A673 (cell line): Measurements from ENCODE around the gene DNAJB14. TPM values are rescaled to one million over a fixed set of nuclear protein-coding genes. Genes with fewer than 3 reads are reported as not detected.

Source experiments
- BruUV-seq: library from RNA; stranded (reverse); fragments of 400-500 nt; replicated peaks from 2 replicates; lab custom pipeline; 2021; lab: Mats Ljungman, UMichigan
- CTCF ChIA-PET: fragments of 300-600 bp; sonication (Branson Sonifier 250); formaldehyde crosslinking; loops from one replicate; lab custom pipeline; 2022; ENCODE audit warnings: antibody characterized with exemption; lab: Charles Lee
- POLR2A ChIA-PET: fragments of 300-600 bp; sonication (Branson Sonifier 250); formaldehyde crosslinking; loops from one replicate; lab custom pipeline; 2022; ENCODE audit warnings: antibody characterized with exemption; ENCODE audit not compliant: low non-redundant PET; lab: Charles Lee
- DNase-seq: peaks from one replicate; pipeline ENCODE4 v3.0.0-alpha.2; 2015; ENCODE audit warnings: low spot score
- H3K27ac ChIP-seq: fragments of 200-600 bp; sonication (generic); 2 replicates; pipeline ENCODE4 v1.5.1; 2016; ENCODE audit warnings: mixed run types, low read depth, mild to moderate bottlenecking, mixed read lengths, antibody characterized with exemption, low read length; ENCODE audit not compliant: poor library complexity, severe bottlenecking
- H3K27me3 ChIP-seq: fragments of 200-600 bp; sonication (generic); replicated peaks from 2 replicates; pipeline ENCODE4 v1.6.1; 2017; ENCODE audit warnings: mixed run types, low read depth, mild to moderate bottlenecking, mixed read lengths, antibody characterized with exemption, low read length; ENCODE audit not compliant: insufficient read depth, poor library complexity
- H3K36me3 ChIP-seq: fragments of 200-600 bp; sonication (generic); 2 replicates; pipeline ENCODE4 v1.6.1; 2016; ENCODE audit warnings: mixed run types, mild to moderate bottlenecking, mixed read lengths, antibody characterized with exemption, low read length; ENCODE audit not compliant: insufficient read depth, poor library complexity, severe bottlenecking
- H3K4me1 ChIP-seq: fragments of 200-600 bp; sonication (generic); 2 replicates; pipeline ENCODE4 v1.6.1; 2017; ENCODE audit warnings: mixed run types, mild to moderate bottlenecking, mixed read lengths, antibody characterized with exemption, low read length; ENCODE audit not compliant: insufficient read depth, poor library complexity, severe bottlenecking
- H3K4me3 ChIP-seq: fragments of 200-600 bp; sonication (generic); 2 replicates; pipeline ENCODE4 v1.5.1; 2016; ENCODE audit warnings: low read depth, mixed run types, mild to moderate bottlenecking, mixed read lengths, low read length; ENCODE audit not compliant: poor library complexity, severe bottlenecking
- H3K9me3 ChIP-seq: fragments of 200-600 bp; sonication (generic); 2 replicates; pipeline ENCODE4 v1.6.1; 2016; ENCODE audit warnings: mixed run types, low read depth, mild to moderate bottlenecking, mixed read lengths, antibody characterized with exemption, low read length; ENCODE audit not compliant: poor library complexity, severe bottlenecking
- CTCF ChIP-seq: fragments of 300-800, 200-600 bp; sonication (generic); conservative IDR thresholded peaks from 2 replicates; pipeline ENCODE4 v1.5.1; 2017; ENCODE audit warnings: low read depth, mild to moderate bottlenecking, antibody characterized with exemption, low read length, moderate library complexity, mixed read lengths
- EZH2 ChIP-seq: fragments of 200-600 bp; sonication (generic); IDR thresholded peaks from 2 replicates; pipeline ENCODE4 v1.6.1; 2017; ENCODE audit warnings: borderline replicate concordance, low read depth, mild to moderate bottlenecking, mixed read lengths, antibody characterized with exemption, low read length; ENCODE audit not compliant: poor library complexity, severe bottlenecking
- intact Hi-C: fragments of 100-400 bp; cut with micrococcal nuclease; formaldehyde crosslinking; loops from one replicate; pipeline ENCODE4 v1.10.0; 2022; ENCODE audit not compliant: unreplicated experiment
- total RNA-seq: library from RNA; stranded (reverse); gene quantifications from 2 replicates; pipeline ENCODE4 v1.2.3, GENCODE V29; 2021

Gene DNAJB14
- total RNA-seq, 1 experiment from 2014 or later: 36.4 TPM

DNA sequence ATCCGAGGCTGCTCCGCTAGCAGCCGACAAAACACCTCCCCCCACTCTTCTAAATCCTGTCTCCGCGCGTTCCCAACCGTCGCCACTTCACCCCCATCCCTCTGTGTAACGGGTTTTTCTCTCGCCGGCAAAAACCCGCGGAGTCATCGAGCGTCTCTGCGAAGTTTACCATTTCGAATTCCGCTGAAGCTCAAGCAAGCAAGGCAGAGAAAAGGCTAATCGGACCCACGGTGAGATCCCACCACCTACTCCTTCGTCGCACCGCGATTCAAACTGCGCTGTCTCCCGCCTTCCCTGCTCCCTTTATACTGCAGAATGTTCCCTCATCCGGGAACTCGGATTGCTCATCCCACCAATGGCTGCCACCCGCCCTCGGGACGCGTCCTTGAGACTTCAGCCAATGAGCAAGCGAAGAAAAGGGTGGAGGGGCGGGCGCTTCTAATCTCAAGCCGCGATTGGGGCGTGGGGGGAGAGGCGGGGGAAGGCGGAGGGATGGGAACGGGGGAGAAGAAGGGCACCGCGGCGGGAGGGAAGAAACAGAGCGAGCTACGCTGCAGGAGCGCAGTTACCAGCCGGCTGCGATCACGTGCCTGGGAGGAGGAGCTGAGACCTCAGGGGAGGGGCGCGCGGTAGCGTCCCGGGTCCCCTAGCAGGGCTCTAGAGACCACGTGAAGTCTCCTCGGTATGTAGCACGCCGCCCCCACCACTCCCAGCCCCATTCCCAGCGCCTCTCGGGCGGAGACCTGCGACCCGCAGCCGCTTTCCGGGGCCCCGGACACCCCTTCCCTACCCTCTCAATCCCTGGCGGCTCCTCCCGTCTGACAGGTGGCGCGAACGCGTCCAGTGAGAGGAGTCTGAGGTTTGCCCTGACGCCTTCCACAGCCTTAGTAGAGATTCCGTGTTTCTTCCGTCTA, 3.8 kb upstream of the DNAJB14 start, which contains the start of gene H2AZ1:
H2AZ1 (minus strand) TSS at position 277 of the 914 bp plus-strand sequence; CDS start at position 172, 105 bp downstream.
- no peaks in the 10 kb centered on the region for H3K9me3 ChIP-seq
- peaks cover 15% of the 10 kb centered on the region for H3K4me1 ChIP-seq
- TF ChIP-seq CTCF (no peak), EZH2 (no peak)
- H3K27me3 ChIP-seq: no peaks in the 10 kb centered on the region
- peak; percentile 100 for DNase-seq
- H3K27ac ChIP-seq: peak within 1 kb of the TSS; percentile 95
- peaks cover 22% of the 10 kb centered on the region for H3K36me3 ChIP-seq
- POLR2A ChIA-PET: interaction anchor here (0.5 to 1.0 kb wide), 8 partner anchors 11 to 935 kb away, joined by 3 to 4 read pairs (median 3); partner anchors contain the start of gene LAMTOR3
- no TSS peak for BruUV-seq
- peak within 1 kb of the TSS; percentile 92 for H3K4me3 ChIP-seq
- intact Hi-C loops: loop anchor here (5.0 kb wide), 3 partner anchors 143 to 547 kb away; partner anchors contain the start of gene TRMT10A
- CTCF ChIA-PET: no interaction called here

GRCh38 chr4:99949034-99949998, 2.9 kb upstream of the DNAJB14 start:
- no TSS peak for BruUV-seq

More at GRCh38 chr4:99949034-99949998, 2.9 kb upstream of the DNAJB14 start:
- H3K27ac ChIP-seq: peak overlapping the region; percentile 95
- peaks cover 20% of the 10 kb centered on the region for H3K4me1 ChIP-seq
- ChIA-PET CTCF (interaction anchor here (0.6 to 1.0 kb wide), 2 partner anchors 27 to 49 kb away, joined by 3 to 5 read pairs; no protein-coding TSS in a partner anchor), POLR2A (interaction anchor here (0.6 kb wide), 2 partner anchors 55 to 666 kb away, joined by 4 to 5 read pairs; partner anchors contain the start of gene LAMTOR3)
- no peak for TF ChIP-seq EZH2
- TF ChIP-seq CTCF: peak; percentile 88
- H3K27me3 ChIP-seq: no peaks in the 10 kb centered on the region
- no peaks in the 10 kb centered on the region for H3K9me3 ChIP-seq
- peak overlapping the region; percentile 92 for H3K4me3 ChIP-seq
- peaks cover 22% of the 10 kb centered on the region for H3K36me3 ChIP-seq
- peak; percentile 97 for DNase-seq
- intact Hi-C loops: loop anchor here (5.0 kb wide), 2 partner anchors 142 to 387 kb away; partner anchors contain the start of gene TRMT10A
